HG02973 (cell line): ENCODE results near the gene AOPEP.
"Not testable (repeated sequence)": the region's sequence is repeated elsewhere in the genome, so short reads cannot be mapped to it uniquely, and the experiment has no call there.

Source experiments
- ATAC-seq: cut with Tn5 transposase; IDR thresholded peaks from one replicate; pipeline ENCODE4 v1.9.1; 2021; ENCODE audit warnings: moderate library complexity; ENCODE audit not compliant: unreplicated experiment

Gene AOPEP

DNA sequence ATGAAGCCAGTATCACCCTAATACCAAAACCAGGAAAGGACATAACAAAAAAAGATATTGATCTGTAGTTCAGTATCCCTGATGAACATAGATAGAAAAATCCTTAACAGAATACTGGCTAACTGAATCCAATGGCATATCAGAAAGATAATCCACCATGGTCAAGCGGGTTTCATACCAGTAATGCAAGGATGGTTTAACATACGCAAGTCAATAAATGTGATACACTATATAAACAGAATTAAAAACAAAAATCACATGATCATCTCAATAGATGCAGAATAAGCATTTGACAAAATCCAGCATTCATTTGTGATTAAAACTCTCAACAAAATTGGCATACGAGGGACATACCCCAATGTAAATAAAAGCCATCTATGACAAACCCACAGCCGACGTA, 110.9 kb downstream of the AOPEP start:
- ATAC-seq: no peak

DNA sequence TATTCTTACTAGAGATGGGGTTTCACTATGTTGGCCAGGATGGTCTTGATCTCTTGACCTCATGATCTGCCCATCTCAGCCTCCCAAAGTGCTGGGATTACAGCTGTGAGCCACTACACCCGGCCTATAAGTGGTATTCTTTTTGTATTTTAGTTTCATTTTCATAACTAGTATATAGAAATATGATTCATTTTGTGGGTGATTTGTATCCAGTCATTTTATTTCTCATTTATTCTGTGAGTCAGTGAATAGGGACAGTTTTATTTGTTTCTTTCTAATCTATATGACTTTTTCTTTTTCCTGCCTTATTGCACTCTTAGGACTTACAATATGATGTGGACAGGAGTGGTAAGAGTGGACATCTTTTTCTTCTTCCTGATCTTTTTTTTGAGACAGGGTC, 112.9 kb downstream of the AOPEP start:
- no peak for ATAC-seq

DNA sequence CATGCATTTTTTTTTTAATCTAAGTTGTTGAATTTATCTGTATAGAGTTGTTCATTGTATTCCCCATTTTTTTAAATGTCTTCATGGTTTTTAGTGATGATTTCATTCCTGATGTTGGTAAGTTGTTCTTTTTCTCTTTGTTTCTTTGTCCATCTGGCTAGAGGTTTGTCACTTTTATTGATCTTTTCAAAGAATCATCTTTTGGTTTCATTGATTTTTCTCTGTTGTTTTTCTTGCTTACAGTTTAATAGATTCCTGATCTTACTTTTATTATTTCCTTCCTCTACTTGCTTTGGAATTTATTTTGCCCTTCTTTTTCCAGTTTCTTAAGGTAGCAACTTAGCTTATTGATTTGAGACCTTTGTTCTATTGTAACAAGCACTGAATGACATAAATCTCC, 114.2 kb downstream of the AOPEP start:
- no peak for ATAC-seq

DNA sequence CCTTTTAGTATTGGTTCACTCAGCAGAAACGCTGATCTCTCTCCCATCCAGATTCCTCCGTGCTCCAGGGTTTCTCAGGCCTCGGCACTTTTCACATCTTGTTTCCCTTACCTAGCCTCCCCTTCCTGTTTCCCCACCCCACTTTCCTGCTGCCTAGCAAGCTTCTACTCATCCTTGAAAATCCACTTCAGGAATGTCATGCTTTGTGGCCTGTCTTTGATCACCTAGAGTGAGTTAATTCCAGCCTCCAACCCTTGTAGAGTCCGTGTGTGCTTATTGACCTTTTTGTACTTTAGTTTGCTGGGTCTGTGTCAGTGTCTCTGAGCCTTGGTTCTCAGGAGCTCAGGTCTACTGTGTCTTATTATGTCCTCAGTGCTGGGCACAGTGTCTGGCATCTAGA, 116.6 kb downstream of the AOPEP start:
- ATAC-seq: no peak

DNA sequence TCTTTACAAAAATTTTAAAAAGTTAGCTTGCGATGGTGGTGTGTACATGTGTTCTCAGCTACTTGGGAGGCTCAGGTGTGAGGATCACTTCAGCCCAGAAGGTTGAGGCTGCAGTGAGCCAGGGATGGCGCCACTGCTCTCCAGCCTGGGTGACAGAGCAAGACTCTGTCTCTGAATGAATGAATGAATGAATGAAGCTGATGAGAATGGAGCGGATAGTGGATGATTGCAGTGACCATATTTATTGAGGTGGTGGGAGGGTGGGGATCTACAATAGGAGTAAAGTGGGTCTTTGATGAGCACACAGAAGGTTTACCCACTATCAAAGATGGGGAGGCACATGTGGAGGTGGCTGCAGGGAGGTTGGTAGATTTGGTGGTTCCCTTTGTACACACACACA, 120.2 kb downstream of the AOPEP start:
- ATAC-seq: no peak

DNA sequence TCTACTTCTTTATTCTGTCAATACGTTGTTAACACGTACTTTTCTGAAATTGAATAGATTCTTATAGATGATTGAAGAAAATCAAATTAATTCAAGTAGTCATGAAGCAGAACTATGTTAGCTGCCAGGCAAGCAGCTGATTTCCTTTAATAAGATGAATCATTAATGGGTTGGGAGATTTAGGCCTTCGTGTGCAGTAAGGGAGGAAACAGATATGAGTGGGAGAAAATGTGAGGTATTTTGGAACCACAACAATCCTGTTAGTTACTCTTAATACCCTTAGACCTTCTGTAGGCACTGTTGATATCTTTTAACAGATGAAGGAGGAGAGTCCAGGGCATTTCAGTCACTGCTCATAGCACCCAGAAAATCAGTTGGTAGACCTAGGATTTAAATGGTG, 121.0 kb downstream of the AOPEP start:
- no peak for ATAC-seq

DNA sequence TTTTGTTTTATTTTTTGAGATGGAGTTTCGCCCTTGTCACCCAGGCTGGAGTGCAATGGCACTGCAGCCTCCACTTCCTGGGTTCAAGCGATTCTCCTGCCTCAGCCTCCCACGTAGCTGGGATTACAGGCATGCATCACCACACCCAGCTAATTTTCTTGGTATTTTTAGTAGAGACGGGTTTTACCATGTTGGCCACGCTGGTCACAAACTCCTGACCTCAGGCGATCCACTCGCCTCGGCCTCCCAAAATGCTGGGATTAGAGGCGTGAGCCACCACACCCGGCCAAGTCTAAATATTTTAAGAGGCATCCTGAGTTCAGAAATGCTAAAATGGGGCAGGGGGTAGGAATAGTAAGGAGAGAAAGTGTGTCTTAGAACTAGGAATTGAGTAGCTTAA, 122.3 kb downstream of the AOPEP start:
- not testable (repeated sequence) for ATAC-seq

DNA sequence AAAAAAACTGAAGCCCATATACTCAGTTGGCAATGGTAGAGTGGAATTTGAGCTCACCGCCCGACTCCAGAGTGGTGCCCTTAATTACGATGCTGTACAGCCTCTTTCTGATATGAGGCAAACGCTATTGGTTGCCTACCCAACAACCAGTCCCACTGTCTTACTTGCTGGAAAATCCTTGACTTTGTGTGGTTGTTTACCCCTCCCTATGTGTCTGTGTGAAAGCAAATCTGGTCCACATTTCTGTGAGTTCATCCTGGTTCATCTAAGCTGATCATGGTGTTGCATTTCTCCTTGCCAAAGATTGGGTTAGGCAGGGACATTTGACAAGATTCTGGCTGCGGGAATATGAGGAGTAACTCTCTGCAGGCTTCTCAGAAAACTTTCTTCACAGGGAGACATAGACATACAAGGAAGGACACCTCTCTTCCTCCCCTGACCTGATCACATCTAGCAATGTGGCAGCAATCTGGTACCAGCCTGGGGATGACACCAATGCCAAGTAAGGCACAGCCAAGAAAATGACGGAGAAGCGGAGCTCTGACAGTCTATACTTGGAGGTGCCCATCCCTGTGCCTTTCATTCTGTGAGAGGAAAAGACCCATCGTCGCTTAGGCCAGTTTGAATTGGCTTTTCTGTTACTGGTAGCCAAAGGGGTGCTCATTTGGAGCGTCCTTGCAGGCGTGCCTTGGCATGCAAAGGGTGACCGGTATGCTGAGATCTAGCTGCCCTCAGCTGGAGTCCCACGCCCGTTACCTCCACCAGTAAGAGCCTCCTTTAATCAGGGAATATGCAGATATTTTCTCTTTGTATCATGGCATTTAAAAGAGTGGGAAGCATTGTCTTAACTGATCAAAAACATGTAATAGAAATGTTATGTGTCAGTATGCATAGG, 124.3 kb downstream of the AOPEP start:
- ATAC-seq: no peak

DNA sequence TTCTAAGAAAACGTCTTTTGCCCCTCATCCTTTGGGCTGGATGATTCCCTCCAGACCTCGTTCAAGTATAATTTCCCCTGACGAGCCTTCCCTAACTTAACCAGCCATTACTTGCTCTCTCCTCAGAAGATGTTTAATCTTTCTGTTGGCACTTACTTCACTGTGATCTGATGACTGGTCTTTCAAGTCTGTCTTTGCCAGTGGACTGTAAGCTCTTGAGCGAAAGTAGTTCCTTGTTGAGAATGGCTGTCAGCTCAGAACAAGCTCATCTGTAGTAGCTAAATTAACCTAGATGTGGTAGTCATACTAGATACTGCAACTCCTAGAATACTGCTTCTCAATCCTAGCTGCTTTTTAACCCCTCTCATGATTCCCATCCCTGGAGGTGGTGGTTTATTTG, 125.0 kb downstream of the AOPEP start:
- no peak for ATAC-seq

DNA sequence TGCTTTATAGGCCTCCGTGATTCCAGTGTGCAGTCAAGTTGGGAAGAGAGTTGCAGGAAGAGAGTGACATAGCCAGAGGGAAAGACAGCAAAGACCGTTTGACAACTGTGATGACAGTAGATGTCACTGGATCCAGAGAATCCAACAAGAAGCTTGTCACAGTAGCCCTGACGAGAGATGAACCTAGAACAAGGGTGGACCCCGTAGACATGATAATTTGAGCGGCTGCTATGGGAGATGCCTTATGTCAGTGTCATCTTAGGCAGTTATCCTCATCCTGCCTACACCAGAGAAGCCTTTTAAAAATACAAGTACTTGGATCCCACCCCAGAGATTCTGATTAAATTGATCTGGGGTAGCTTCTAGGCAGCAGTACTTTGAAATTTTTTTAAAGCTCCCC, 125.4 kb downstream of the AOPEP start:
- ATAC-seq: no peak

DNA sequence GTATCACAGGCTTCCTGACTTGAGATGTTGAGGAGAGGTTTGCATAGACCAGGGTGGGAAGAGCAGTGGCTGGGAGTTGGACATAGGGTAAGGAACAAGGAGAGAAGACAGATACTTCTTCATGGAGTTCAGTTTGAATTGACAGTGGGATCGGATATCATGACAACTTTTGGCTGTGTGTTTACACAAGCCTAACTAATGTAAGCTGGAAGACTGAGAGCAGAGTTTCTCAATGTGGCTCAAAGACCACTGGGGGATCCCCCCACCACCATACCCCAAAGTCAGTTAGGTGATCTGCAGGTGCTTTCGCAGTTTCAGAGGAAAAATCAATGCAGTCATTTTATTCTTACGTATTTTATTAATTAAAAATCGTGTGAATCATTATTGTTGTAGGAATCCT, 125.9 kb downstream of the AOPEP start:
- no peak for ATAC-seq

DNA sequence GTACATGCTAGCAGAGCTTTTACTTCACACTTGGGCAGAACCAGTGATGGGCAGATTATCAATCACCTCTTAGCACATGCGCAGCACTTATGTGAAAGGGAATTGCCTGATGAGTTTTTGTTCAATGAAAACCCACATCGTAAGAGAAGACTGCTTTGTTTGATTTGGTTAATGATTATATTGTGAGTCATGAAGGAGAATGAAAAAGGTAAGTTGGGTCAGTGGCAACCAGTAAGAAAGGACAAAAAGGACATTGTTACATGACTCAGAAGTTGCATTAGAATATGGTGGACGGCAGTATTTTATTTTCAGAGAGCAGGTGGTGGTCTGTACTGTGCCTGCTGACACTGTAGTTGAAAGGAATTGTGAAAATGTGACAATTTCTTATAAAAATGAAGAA, 127.4 kb downstream of the AOPEP start:
- no peak for ATAC-seq

DNA sequence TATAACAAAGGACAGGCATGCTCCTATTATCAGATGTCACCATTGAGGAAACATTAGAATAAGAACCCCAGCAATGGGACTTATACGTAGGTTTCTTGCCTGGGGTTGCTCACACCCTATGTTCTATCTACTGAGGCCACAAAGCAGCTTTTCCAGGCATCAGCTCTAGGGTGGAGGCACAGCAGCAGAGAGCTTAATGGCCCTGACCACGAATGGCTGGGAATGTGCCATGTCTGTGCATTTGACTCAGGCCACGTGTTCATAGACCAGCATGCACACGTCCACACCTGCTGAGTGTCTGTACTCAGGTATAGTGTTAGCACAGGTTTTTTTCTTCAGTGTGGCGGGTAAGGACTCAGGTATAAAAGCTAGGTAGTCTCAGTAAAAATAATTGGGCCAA, 129.4 kb downstream of the AOPEP start:
- no peak for ATAC-seq

DNA sequence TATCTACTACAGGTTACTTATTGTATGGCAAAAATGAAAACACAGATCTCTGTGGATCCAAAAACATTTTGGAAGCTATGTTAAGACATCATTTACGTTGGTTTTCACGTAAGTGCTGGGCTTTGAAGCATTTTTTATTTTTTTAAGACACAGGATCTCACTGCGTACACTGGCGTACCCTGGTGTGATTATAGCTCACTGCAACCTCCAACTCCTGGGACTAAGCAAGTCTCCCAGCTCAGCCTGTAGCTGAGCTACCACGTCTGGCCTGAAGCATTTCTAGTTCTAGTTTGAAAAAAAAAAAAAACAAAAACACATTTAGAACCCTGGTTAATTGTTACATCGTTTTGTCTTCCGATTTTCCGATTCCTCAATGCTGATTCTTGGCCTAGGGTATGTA, 131.3 kb downstream of the AOPEP start:
- ATAC-seq: no peak

DNA sequence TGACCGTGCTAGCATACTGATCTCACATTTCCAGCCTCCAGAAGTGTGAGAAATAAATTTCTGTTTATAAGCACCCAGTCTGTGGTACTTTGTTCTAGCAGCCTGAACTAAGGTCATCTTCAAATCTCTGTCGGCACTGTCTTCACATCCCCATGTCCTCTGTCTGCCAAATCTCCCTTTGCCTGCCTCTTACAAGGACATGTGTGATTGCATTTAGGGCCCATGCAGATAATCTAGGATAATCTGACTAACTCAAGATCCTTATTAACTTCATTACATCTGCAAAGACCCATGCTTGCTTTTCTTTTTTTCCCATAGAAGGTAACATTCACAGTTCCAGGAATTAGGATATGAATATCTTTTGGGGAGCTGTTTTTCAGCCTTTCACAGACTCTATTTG, 132.7 kb downstream of the AOPEP start:
- ATAC-seq: no peak

DNA sequence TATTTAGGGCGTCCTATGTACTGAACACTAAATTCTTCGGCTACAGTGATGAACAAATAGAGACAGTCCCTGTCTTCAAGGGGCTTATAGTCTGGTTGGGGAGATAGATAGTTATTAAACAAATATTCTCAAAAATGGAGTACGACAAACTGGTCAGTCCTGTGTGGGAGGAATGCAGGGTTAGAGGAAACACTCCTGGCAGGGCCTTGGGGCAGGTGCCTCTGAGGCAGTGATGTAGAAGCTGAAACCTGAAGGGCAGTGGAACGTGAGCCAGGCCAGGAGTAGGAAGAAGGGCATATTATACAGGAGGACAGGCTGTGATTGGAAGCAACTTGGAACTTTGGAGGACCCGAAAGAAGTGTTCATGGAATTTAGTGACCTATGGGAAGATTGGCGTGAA, 133.4 kb downstream of the AOPEP start:
- ATAC-seq: no peak

DNA sequence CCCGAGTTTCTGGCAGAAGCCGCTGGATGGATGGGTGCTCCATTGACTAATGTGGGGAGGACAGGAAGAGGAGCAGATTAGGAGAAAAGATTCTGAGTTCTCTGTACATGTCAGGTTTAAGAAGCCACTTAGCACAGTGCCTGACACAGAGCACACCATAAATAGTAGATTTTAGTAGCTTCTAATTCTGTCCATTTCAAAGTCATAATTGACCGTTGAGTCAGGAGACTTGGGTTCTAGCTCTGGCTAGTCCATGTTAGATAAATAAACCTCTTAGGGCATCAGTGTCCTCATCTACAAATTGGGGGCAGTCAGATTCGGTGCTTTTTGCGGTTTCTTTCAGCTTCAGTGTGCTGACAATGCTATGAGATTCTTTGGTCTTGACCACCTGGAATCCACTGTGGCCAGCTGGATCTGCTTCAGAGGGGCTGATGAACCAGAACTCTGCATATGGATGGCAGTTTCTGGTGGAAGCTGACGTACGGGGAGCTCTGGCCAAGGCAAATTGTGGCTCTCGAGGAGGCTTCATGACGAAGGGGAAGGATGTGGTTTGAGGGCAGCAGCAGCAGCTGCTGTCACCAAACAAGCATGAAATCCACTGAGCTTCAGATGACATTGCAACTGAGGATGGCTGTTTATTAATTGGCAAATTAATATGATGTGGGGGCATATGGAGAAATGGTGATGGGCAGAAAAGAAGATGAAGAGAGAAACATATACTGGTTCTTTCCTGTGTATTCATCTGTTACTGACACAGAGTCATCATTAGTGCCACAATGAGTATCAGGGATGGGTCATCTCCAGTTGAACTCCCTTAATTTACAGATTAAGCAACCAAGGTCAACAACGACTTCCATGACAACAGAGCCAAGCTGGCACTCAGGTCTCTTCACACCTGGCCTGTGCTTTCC, 134.4 kb downstream of the AOPEP start:
- ATAC-seq: peak; percentile 88

DNA sequence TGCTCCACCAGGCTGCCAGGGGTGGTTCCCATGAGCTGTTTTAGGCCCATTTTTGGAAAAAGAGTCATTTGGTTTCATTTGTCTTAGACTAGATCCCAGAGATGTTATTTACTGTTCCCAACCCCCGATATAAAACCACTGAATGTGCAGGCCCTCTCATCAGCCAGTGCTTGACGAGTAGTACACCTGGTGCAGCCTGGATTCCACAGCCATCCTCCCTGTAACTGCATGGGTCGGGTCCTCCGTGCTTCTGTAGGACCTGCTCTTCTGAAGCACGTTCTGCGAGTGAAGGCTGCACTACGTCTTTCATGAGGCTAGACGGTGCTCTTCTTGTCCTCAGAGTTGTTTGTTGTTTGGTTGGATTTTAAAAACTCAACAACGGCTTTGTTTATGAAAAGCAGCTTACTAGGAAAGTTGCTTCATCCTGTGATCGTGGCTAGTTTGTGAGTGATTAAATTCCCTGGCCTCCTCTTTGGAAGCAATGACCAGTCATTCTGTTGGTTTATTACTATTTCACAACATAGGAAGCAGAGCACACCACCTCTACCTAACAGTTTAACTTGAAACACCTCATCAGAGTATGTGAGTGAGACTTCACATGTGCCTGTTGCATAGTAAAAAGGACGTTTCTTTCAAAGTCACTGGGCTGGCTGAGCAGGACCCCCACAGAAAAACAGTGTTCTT, 135.2 kb downstream of the AOPEP start:
- no peak for ATAC-seq

DNA sequence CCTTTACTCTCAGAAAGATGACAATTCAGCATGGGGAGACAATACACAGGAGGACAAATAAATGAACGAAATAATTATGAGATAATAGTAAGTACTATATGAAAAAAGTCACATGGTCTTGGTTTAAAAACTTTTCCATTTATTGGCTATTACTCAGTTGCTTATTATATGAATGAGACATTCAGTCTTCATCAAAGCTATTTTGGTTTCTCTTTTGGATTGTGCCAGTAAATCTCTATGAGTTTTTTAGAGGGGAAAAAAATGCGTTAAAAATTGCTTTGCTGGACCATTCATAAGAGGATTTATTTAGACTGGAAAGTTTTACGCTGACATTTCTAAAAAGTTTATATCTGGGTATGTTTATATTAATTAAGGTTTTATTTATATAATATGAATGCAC, 137.7 kb downstream of the AOPEP start:
- ATAC-seq: no peak

DNA sequence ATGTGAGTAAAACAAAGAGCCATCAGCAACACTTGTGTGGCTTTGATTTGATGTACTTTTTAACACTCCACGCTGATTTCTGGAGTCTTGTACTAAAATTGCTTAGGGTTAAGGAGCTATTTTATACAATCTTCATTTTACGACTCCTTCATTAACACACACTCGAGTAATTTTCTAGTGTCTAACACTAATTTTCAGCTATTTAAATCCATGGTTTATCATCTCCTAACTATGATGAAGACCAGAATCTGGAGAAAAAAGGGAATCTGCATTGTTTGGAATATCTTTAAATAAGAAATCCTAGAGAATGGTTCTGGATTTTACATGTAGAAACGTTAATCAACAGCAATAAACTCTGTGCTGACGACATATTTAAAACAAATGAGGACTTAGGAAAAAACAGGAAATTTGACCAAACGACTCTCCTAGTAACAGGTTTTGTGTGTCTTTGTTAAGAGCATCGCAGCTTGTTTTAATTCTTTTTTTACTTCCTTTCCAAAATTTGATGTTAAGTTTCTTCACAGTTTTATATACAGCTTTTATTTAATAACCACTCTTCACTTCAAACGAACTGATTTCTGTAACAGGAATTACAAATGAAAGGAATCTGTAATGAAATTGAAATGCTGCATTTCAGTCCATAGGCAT, 138.5 kb downstream of the AOPEP start:
- ATAC-seq: no peak
